Measurements from ENCODE around the gene ZBTB2.

- no peak for TF ChIP-seq CTCF (IDR thresholded peaks at IDR 0.05; ENCODE audit: extremely low read depth in 1 of 2, insufficient read depth in 1 of 2, low read depth in 1 of 2, low read length in 2 of 2)
- no peak for TF ChIP-seq MYC (IDR thresholded peaks at IDR 0.05; ENCODE audit: low read depth, low read length)
- TF ChIP-seq POLR2A (IDR thresholded peaks at IDR 0.05; ENCODE audit: low read depth, low read length) = no peak
- no peak for TF ChIP-seq POLR2AphosphoS5 (IDR thresholded peaks at IDR 0.05; ENCODE audit: insufficient read depth, low read depth, low read length)
- no peak for TF ChIP-seq FOS (IDR thresholded peaks at IDR 0.05; ENCODE audit: borderline replicate concordance, insufficient read depth, low read length)
- TF ChIP-seq MAX (IDR thresholded peaks at IDR 0.05; ENCODE audit: insufficient read depth, insufficient read length) = no peak
- TF ChIP-seq JUN (IDR thresholded peaks at IDR 0.05; ENCODE audit: borderline replicate concordance, insufficient read depth, insufficient read length, low read depth) = no peak
- no peak for TF ChIP-seq EZH2 (IDR thresholded peaks at IDR 0.05; ENCODE audit: borderline replicate concordance, low read depth, low read length, severe bottlenecking)
- TF ChIP-seq GATA2 (IDR thresholded peaks at IDR 0.05; ENCODE audit: insufficient read depth, insufficient read length, low read depth, low read length) = no peak
Observed at GRCh38 chr6:151339369-151339768, 52.0 kb downstream of the ZBTB2 start.
